Measurements from ENCODE around the gene TMUB1. TPM values are rescaled to one million over a fixed set of nuclear protein-coding genes. Genes with fewer than 3 reads are reported as not detected.

TMUB1 gene
- total and polyA plus RNA-seq, 9 donors, result 19.0 to 51.2 (median 33.5) TPM

GRCh38 chr7:151115121-151115835 lies 32.0 kb upstream of the TMUB1 start:
- peaks cover 3% of the 10 kb centered on the region for H3K27me3 ChIP-seq (ENCODE audit: control insufficient read depth, insufficient read depth, low read length)
- H3K27ac ChIP-seq (ENCODE audit: low read length), result no peak overlapping the region
- no peaks in the 10 kb centered on the region for H3K9me3 ChIP-seq (replicated peaks; ENCODE audit: control insufficient read depth, low read depth, low read length)
- peak; percentile 57 for DNase-seq
- peaks cover 49% of the 10 kb centered on the region for H3K36me3 ChIP-seq (ENCODE audit: control insufficient read depth, insufficient read depth, low read length)
- H3K4me3 ChIP-seq (ENCODE audit: low read length), result no peak overlapping the region
- H3K4me1 ChIP-seq (ENCODE audit: control insufficient read depth, insufficient read depth, low read length), result peaks cover 27% of the 10 kb centered on the region
- WGBS (ENCODE audit: insufficient coverage), result 2% methylated on average over 114 of the region's 114 CpGs

GRCh38 chr7:151114151-151115090 lies 31.1 kb upstream of the TMUB1 start:
- no peak overlapping the region for H3K27ac ChIP-seq (ENCODE audit: low read length)
- H3K4me1 ChIP-seq (ENCODE audit: control insufficient read depth, insufficient read depth, low read length), result peaks cover 27% of the 10 kb centered on the region
- H3K27me3 ChIP-seq (ENCODE audit: control insufficient read depth, insufficient read depth, low read length), result peaks cover 3% of the 10 kb centered on the region
- DNase-seq, result no peak
- 15% methylated on average over 89 of the region's 101 CpGs for WGBS (ENCODE audit: insufficient coverage)
- no peak overlapping the region for H3K4me3 ChIP-seq (ENCODE audit: low read length)
- H3K36me3 ChIP-seq (ENCODE audit: control insufficient read depth, insufficient read depth, low read length), result peaks cover 40% of the 10 kb centered on the region
- H3K9me3 ChIP-seq (replicated peaks; ENCODE audit: control insufficient read depth, low read depth, low read length), result no peaks in the 10 kb centered on the region

- peaks cover 35% of the 10 kb centered on the region for H3K36me3 ChIP-seq (ENCODE audit: control insufficient read depth, insufficient read depth, low read length)
- H3K4me3 ChIP-seq (ENCODE audit: low read length), result no peak overlapping the region
- H3K27ac ChIP-seq (ENCODE audit: low read length), result peak overlapping the region; percentile 22
- peaks cover 27% of the 10 kb centered on the region for H3K4me1 ChIP-seq (ENCODE audit: control insufficient read depth, insufficient read depth, low read length)
- no peak for DNase-seq
- H3K9me3 ChIP-seq (replicated peaks; ENCODE audit: control insufficient read depth, low read depth, low read length), result no peaks in the 10 kb centered on the region
- 62% methylated on average over 10 of the region's 13 CpGs for WGBS (ENCODE audit: insufficient coverage)
- H3K27me3 ChIP-seq (ENCODE audit: control insufficient read depth, insufficient read depth, low read length), result peaks cover 3% of the 10 kb centered on the region
Observed at GRCh38 chr7:151113344-151114150, 30.3 kb upstream of the TMUB1 start.

- H3K27ac ChIP-seq (ENCODE audit: low read length), result no peak overlapping the region
- DNase-seq, result peak; percentile 80
- H3K36me3 ChIP-seq (ENCODE audit: control insufficient read depth, insufficient read depth, low read length), result peaks cover 13% of the 10 kb centered on the region
- H3K4me1 ChIP-seq (ENCODE audit: control insufficient read depth, insufficient read depth, low read length), result peaks cover 34% of the 10 kb centered on the region
- H3K9me3 ChIP-seq (replicated peaks; ENCODE audit: control insufficient read depth, low read depth, low read length), result no peaks in the 10 kb centered on the region
- WGBS (ENCODE audit: insufficient coverage), result 31% methylated on average over 20 of the region's 20 CpGs
- no peak overlapping the region for H3K4me3 ChIP-seq (ENCODE audit: low read length)
- peaks cover 3% of the 10 kb centered on the region for H3K27me3 ChIP-seq (ENCODE audit: control insufficient read depth, insufficient read depth, low read length)
Observed at GRCh38 chr7:151110941-151111645, 27.8 kb upstream of the TMUB1 start.

GRCh38 chr7:151110236-151110940 lies 27.1 kb upstream of the TMUB1 start:
- H3K9me3 ChIP-seq (replicated peaks; ENCODE audit: control insufficient read depth, low read depth, low read length), result no peaks in the 10 kb centered on the region
- peaks cover 3% of the 10 kb centered on the region for H3K27me3 ChIP-seq (ENCODE audit: control insufficient read depth, insufficient read depth, low read length)
- peaks cover 31% of the 10 kb centered on the region for H3K4me1 ChIP-seq (ENCODE audit: control insufficient read depth, insufficient read depth, low read length)
- DNase-seq, result no peak
- no peak overlapping the region for H3K4me3 ChIP-seq (ENCODE audit: low read length)
- no peak overlapping the region for H3K27ac ChIP-seq (ENCODE audit: low read length)
- 65% methylated on average over 10 of the region's 11 CpGs for WGBS (ENCODE audit: insufficient coverage)
- H3K36me3 ChIP-seq (ENCODE audit: control insufficient read depth, insufficient read depth, low read length), result peaks cover 13% of the 10 kb centered on the region

GRCh38 chr7:151109094-151110048 lies 26.1 kb upstream of the TMUB1 start:
- WGBS (ENCODE audit: insufficient coverage), result 73% methylated on average over 11 of the region's 15 CpGs
- no peaks in the 10 kb centered on the region for H3K9me3 ChIP-seq (replicated peaks; ENCODE audit: control insufficient read depth, low read depth, low read length)
- H3K4me1 ChIP-seq (ENCODE audit: control insufficient read depth, insufficient read depth, low read length), result peaks cover 33% of the 10 kb centered on the region
- no peak overlapping the region for H3K27ac ChIP-seq (ENCODE audit: low read length)
- no peak overlapping the region for H3K4me3 ChIP-seq (ENCODE audit: low read length)
- no peak for DNase-seq
- H3K36me3 ChIP-seq (ENCODE audit: control insufficient read depth, insufficient read depth, low read length), result peaks cover 19% of the 10 kb centered on the region
- H3K27me3 ChIP-seq (ENCODE audit: control insufficient read depth, insufficient read depth, low read length), result peaks cover 3% of the 10 kb centered on the region

GRCh38 chr7:151107882-151108281 lies 24.6 kb upstream of the TMUB1 start:
- Histone ChIP-seq H3K27ac (ENCODE audit: low read length) (no peak overlapping the region), H3K36me3 (ENCODE audit: control insufficient read depth, insufficient read depth, low read length) (peaks cover 13% of the 10 kb centered on the region), H3K27me3 (ENCODE audit: control insufficient read depth, insufficient read depth, low read length) (no peaks in the 10 kb centered on the region), H3K4me3 (ENCODE audit: low read length) (no peak overlapping the region), H3K9me3 (replicated peaks; ENCODE audit: control insufficient read depth, low read depth, low read length) (no peaks in the 10 kb centered on the region), H3K4me1 (ENCODE audit: control insufficient read depth, insufficient read depth, low read length) (peaks cover 22% of the 10 kb centered on the region)
- 58% methylated on average over 9 of the region's 10 CpGs for WGBS (ENCODE audit: insufficient coverage)
- DNase-seq, result no peak

- DNase-seq, result peak; percentile 48
- peaks cover 9% of the 10 kb centered on the region for H3K36me3 ChIP-seq (ENCODE audit: control insufficient read depth, insufficient read depth, low read length)
- H3K27me3 ChIP-seq (ENCODE audit: control insufficient read depth, insufficient read depth, low read length), result no peaks in the 10 kb centered on the region
- H3K4me1 ChIP-seq (ENCODE audit: control insufficient read depth, insufficient read depth, low read length), result peaks cover 17% of the 10 kb centered on the region
- WGBS (ENCODE audit: insufficient coverage), result 62% methylated on average over 15 of the region's 23 CpGs
- no peaks in the 10 kb centered on the region for H3K9me3 ChIP-seq (replicated peaks; ENCODE audit: control insufficient read depth, low read depth, low read length)
- H3K27ac ChIP-seq (ENCODE audit: low read length), result no peak overlapping the region
- no peak overlapping the region for H3K4me3 ChIP-seq (ENCODE audit: low read length)
Observed at GRCh38 chr7:151104411-151105235, 21.3 kb upstream of the TMUB1 start.

Measured in muscle of leg (tissue), 11 donors.